HG03108 (cell line): ENCODE results near the gene DLST.
A peak's percentile ranks its signal among the peaks of the same experiment; 100 is the strongest.
"Not testable (repeated sequence)": the region's sequence is repeated elsewhere in the genome, so short reads cannot be mapped to it uniquely, and the experiment has no call there.

Experiments
- ATAC-seq: cut with Tn5 transposase; IDR thresholded peaks from one replicate; pipeline ENCODE4 v1.9.1; 2021; ENCODE audit warnings: moderate library complexity; ENCODE audit not compliant: unreplicated experiment

Gene DLST

DNA sequence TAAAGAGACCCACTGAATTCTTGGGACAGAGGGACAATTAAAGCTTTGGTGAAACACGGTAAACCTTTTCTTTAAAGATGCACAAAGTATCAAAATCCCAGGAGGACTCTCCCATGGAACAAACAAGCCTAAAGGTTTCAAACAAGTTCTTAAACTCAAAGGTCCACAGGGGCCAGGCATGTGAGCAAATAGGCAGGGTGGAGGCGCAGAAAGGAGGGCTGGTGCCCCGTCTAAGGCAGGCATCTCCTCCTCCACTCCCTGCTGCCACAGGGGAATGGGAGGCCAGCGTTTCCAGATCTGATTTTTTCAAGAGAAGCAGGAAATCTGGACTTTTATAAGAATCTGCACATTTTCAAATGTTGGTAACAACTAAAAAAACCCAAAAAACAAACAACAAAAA, 33.7 kb downstream of the DLST start:
- ATAC-seq: no peak

DNA sequence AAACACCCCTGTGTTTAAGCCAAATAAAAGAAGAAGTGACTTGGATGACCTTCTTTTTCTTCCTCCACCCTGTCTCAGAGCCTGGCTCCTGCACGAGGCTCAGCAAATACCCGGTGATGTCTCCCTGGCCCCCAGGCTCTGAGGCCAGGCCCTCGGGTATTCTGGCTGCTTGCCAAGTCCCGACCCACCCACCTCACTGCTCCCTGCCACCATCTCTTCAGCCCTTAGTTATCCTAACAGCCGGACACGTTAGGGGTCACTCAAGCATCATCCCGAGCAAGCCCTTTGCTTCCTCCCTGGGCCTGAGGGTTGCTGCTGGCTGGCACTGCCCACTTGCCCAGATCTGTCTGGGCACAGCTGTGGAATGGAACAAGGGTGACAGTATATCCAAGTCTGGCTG, 34.1 kb downstream of the DLST start:
- ATAC-seq: no peak

DNA sequence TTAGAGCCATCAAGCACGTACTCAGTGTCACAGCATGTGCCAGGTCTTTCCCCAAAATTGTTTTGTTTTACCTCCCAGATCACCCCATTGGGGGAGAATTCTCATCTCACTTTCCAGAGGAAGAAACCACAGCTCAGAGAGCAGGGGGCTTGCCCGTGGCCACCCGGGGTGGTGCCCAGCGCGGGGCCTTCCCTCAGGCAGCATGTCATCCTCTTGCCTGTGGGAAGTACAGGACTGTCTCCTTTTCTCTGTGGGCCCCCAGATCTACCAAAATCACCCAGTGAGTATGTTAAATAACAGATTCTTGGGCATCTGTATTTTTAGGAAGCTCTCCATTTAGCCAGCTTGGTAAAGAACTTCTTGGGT, 35.4 kb downstream of the DLST start:
- ATAC-seq: no peak

DNA sequence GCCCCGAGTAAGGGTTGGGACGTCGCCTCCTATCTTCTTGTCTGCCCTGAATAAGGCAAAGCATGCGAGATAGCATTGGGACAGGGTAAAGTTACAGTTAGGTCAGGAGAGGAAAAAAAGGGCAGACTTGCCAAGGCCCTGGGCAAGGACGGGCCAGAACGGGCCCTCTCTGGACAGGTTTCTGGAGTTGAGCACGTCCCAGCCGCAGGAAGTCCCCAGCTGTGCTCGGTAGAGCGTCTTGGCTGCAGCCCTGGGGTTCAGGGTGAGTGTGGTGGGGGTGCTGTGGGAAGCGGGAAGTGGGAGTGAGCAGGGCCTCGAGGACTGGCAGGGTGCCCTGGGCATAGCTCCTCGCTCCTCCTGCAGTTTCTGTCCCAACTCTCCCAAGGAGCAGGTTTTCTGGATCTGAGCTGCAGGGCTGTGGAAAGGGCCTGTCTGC, 35.9 kb downstream of the DLST start:
- ATAC-seq: no peak

DNA sequence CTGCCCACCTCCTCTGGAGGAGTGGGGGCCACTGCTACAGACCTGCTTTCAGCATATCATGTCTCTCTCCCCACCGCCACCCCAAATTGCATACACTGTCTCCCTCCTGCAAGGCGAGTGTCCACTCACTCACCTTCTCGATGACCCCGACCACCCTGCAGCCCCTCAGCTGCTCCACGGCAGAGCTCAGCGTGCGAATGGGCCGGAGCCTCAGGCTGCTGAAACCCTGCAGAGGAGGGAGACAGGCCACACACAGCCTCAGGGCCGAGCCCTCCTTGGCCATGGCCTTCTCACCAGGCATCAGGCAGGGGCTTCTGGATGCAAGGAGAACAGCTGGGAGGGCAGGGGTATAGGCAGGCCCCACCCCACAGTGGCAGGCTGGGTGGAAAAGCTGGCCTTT, 36.7 kb downstream of the DLST start:
- no peak for ATAC-seq

DNA sequence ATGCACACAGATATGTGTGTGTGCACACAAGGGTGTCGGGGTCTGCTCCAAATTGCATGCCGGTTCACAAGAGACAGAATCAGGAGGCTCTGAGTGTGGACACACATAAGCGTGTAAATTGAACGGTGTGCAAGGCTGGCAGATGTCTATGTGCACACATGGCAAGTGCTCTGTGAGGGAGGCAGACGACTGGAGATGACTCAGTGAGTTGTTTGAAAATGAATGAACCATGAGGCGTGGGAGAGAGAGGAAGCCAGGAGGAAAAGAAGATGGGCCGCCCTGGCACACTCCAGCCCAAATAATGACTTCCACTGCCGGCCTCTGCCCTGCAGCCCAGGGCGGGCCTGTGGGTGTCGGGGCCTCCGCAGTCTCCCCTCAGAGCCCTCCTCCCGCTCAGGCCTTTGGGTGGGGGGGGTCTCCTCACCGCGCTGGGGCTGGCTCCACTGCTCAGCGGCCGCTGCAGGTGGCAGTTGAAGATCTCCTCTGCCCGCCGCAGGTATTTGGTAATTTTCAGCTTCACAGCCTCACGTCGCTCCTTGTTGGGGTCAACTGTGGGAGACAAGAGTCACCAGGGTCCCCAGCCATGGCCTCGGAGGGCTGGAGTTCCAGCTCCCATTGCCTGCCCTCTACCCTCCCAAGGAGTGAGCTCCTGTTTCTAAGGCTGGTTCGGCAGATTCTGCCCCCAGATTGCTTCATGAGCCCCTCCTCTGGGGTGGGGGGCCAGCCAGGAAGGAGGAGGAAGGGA, 37.9 kb downstream of the DLST start:
- no peak for ATAC-seq

DNA sequence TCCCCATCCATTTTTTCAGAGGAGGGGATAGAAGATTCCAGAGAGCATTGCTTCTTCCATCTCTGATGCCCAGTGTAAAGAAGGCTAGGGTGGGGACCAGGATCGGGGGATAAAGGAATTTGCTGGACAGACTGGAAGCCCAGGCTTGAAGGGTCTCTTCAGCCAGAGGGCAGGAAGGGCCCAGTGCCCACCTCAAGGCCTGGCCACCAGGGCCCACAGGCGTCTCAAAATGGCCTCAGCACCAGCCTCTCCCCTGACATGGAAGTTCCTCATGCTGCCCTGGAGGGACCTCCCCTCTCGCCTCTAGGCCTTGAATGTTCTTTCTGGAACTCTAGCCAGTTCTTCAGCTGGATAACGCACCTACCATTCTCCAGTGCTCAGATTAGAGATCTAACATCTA, 38.6 kb downstream of the DLST start:
- no peak for ATAC-seq

DNA sequence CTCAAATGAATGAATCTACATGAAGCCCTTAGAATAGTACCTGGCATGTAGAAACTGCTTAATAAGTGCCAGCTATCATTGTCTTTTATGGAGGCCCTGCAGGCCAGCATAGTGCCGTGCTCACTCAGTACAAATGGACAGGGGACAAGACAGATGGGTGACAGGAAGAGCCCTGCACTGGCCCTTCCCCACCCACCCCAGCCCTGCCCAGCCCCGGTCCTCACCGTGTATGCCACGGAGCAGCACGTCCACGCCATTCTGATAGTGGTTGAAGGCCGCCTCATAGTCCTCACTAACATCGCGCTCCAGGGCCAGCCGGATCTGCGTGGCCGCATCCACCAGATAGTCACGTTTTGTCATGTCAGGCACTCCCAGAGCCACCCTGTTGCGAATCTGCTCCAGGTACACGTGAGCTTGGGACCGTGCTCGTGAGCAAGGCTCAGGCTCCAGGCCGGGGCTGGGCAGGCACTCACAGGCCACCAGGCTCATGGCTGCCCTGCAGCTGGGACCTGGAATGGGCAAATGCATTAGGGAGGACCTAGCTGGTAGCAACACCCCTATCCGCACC, 39.4 kb downstream of the DLST start:
- no peak for ATAC-seq

DNA sequence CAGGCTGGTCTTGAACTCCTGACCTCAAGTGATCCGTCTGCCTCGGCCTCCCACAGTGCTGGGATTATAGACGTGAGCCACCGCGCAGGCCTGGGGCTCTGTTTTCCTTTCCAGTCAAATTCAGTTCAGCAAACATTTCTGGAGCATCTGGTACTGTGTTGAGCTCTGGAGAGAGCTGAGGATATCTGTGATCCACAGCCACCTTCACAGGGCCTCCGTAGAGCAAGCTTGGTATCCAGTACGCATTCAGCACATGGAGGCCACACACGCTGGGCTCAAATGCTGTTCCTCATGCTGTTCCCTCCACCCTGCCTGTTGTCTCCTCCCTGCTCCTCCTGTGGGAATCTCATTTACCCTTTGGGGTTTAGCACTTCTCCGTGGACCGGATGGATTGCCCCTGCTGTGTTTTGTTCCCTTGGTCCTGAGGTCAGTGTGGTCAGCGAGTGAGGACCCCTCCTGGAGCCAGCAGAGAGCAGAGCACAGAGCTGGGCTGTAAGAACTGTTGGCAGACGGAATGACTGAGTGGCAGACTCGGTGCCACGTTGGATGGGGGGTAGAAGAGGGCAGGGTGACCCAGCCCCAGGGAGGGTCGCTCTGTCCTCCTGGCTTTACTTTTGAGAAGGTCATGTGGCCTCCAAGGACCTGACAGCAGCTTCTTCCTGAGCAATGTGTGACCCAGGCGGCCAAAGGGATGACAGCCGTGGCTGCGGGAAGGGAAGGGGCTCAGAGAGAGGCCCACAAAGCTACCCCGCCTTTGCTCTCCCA, 40.5 kb downstream of the DLST start:
- ATAC-seq: no peak

DNA sequence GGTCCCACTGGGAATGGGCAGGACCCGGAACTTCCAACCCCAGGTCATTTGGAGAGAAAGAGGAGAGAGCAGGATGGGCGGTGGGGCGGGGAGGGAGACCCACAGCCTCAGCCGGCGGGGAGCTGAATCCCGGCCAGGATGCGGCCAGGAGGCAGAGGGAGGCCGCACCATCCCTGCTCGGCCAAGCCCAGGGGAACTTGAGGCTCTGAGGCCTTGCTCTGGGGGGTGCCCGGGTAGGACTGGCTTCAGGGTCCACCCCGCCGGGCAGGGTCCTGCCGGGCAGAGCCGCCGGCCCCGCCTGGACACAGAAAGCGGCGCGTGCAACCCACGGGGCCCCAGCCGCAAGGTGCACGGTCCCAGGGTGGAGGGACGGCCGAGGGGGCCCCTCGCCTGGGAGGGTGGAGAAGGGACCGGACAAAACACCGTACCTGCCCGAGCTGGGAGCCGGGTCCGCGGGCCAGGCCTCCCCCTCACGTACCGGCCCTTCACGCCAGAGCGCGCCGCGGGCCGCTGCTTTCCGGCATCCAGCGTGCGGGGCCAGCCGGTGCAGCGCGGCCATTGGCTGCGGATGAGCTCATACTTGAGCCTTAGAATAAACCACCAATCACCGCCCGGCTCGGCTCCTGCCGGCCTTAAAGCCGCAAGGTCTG, 41.2 kb downstream of the DLST start, which contains the start of gene RPS6KL1:
Gene RPS6KL1, minus strand, starts transcription at position 509 of the 650 bp plus-strand sequence. CDS start 1,719 bp downstream, outside the sequence.
- peak; percentile 76 for ATAC-seq

DNA sequence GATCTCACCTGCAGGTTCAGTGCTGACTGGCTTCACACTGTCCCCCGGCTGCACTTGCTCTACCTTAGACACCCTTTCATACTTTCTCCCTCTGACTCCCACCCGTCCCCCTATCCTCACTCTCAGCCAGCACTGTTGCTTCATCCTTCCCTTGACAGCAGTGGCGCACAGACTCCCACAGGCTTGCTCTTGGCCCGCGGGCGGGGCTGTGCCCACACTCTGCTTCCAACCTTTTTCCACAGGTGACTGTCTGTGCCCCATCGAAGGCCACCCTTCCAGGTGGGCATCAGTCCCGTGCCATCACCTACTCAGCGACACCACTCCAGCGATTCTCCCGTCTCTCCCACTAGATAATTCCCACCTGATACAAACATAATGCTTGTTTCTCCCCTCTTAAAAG, 42.3 kb downstream of the DLST start:
- no peak for ATAC-seq

DNA sequence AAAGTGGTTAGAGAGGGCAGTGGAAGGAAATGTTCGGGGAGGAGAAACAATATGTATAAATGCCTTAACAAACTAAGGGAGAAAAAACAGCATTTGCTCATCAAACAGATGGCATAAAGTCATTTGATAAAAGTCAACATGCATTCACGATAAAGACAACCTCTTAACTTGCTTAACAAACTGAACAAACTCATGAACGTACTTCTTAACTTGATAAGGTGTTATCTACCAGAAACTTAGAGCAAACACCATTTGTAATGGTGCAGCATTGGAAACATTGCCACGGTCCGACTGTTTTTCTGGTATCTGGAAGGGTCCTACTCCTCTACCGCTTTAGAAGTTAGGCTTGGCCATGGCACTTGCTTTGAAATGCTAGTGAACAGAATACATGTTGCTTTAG, 45.5 kb downstream of the DLST start:
- no peak for ATAC-seq

DNA sequence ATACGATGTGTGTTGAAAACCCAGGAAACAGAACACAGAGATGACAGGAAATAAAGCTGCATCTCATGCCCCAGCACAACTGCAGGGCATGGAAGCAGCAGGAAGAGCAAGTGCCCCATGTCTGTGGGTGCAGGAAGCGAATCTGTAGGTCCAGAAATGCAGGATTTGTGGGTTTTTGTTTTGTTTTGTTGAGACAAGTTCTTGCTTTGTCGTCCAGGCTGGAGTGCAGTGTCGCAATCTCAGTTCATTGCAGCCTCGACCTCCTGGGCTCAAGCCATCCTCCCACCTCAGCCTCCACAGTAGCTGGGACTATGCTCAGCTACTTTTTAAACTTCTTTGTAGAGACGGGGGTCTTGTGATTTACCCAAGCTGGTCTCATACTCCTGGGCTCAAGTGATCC, 47.5 kb downstream of the DLST start:
- ATAC-seq: no peak

DNA sequence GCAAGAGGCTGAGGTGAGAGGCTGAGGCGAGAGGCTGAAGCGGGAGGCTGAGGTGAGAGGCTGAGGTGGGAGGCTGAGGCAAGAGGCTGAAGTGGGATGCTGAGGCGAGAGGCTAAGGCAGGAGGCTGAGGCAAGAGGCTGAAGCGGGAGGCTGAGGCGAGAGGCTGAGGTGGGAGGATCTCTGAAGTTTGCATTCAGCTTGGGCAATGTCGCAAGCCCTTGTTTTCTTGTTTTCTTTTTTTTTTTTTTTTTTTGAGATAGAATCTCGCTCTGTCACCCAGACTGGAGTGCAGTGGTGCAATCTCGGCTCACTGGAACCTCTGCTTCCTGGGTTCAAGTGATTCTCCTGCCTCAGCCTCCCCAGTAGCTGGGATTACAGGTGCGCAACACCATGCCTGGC, 50.0 kb downstream of the DLST start:
- ATAC-seq: not testable (repeated sequence)

DNA sequence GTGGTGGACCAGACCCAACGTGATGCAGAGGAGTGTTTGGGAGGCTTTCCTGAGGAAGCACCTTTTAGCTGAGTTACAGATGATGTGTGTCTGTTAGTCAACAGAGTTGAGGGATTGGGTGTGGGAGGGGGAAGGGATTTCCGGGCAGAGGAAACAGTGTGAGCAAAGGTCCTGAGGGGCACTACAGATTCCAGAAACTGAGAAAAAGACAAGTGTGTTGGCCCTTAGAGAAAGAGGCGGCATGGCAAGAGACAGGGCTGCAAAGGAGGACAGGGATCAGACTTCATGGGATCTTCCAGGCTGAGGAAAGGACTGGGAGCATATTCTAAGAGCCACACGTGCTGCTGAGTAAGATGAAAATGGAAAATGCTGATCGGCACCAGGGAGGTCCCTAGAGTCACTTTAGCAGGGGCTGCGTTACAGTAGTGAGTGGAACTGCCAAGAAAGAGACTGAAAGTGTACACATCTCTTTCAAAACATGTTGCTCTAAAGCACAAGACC, 50.7 kb downstream of the DLST start:
- ATAC-seq: no peak

DNA sequence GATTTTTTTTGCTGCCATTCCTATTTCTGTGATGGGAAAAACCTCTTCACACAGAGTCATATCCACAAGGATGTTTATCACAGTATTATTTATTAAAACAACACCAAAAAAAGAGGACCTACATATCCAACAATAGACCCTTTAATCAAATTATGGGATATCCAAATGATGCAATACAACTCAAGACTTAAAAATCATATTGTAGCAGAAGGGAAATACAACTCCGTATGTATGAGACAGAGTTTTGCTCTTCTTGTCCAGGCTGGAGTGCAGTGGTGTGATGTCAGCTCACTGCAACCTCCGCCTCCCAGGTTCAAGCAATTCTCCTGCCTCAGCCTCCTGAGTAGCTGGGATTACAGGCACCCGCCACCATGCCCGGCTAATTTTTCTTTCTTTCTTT, 51.2 kb downstream of the DLST start:
- not testable (repeated sequence) for ATAC-seq

DNA sequence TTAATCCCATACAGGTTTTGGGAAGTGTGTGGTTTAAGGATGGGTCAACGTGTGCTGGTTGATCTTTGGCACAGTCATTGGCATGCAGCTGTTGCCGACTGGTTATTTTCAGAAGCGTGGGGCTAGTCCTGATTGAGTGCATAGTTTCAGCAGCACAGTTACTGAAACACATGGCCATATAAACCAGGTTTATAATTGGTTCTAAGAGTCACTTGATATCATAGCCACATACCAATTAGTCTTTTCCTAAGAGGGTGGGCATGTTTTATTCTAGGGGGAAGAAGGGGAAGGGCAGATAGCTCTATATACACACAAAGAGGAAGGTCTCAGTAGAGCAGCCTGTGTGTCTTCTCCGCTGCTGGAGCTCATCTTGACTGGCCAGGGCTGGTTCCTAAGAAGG, 52.3 kb downstream of the DLST start:
- no peak for ATAC-seq

DNA sequence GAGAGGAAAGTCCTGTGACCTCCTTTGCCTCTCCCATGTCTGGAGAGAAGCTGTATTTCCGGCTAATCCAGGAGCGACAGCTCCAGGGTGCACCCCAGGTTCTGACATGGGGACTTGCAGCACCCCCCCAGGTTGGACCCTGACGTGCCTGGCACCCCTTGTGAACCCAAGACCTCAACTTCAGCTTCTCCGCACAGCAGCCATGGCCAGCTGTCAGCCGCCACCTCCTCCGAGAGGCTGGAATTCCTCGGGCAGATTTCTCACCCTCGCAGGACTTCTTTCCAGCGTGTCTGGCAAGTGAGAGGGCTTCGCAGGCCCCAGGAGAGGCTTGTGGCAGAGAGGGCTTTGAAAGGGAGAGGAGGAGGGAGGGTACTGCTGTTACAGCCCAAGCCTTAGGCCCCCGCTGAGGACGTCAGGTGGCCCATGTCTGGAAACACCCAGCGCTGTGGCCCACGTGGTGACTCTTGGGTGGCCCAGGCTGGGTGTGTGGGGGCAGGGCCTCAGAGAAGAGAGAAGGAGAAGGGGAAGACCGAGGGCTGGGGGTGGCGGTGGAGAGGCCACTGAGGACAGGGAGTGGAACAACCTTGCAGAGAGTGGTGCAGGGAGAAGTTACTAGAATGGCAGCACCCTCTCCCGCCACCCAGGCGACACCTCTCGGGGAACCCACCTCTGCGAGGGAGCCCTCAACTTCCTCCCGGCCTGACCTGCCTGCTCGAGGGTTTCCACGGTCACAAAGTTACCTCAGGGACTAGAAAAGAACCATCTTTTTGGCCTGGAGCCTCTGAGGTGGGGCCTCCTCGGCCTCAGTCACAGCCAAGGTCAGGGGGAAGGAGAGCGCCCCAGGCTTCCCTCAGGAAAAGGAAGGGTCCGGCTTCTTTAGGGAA, 53.0 kb downstream of the DLST start:
- no peak for ATAC-seq

DNA sequence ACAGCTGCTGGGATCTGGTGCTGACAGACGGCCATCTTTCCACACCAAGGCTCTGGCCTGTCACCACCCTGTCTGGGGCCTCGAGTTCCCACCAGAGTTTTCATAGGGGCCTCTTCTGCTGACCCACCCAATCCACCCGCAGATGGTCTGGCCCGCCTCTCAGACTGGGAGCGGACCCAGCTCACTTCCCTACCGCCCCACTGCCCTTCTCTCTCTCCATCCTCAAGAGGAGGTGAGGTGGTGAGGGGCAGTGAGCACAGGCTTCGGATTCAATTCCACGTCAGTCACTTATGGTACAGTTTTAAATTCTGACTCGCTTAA, 53.6 kb downstream of the DLST start:
- no peak for ATAC-seq

DNA sequence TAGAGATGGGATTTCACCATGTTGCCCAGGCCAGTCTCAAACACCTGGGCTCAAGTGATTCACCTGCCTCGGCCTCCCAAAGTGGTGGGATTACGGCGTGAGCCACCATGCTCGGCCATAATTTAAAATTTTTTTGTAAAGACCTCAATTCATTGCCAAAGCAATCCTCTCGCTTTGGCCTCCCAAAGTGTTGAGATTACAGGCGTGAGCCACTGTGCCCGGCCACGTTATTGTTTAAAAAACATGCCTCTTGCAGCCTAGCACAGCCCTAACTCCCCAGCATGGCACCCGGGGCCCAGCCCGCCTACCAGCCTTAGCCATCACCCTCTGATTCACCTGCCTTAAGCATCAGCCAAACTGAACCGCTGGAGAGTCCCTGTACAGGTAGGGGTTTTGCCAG, 54.4 kb downstream of the DLST start:
- ATAC-seq: no peak

DNA sequence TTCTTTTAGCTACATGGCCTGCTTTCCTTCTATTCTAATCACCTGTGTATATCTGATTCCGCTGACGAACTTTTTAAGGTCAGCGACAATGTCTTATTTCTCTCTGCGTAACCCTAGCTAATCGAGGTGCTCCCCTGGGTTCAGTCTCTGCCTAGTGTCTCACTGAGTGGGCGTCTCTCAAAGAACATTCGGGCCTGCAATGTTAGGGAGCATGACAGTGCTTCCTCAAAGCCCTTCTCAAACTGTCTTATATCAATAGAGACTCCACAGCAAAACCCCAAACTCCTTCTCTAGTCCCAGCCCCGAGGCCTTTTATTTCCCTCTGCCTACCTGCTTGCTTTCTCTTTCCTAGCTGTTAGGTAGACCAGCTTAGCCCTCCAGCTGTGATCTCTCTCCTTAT, 55.0 kb downstream of the DLST start:
- ATAC-seq: no peak
